Measurements from ENCODE around the gene FAM9C.

Gene FAM9C

GRCh38 chrX:13014111-13015096, 30.0 kb downstream of the FAM9C start:
- DNase-seq (ENCODE audit: low read depth), result no peak
- TF ChIP-seq CTCF (IDR thresholded peaks at IDR 0.05; ENCODE audit: control insufficient read depth, insufficient read depth, low read depth, low read length, missing control alignments), result no peak
- H3K4me3 ChIP-seq (ENCODE audit: control insufficient read depth, low read depth, low read length), result no peak overlapping the region

- no peak for TF ChIP-seq CTCF (IDR thresholded peaks at IDR 0.05; ENCODE audit: control insufficient read depth, insufficient read depth, low read depth, low read length, missing control alignments)
- no peak for DNase-seq (ENCODE audit: low read depth)
Measured at GRCh38 chrX:13013363-13014110, 30.9 kb downstream of the FAM9C start.

DNA sequence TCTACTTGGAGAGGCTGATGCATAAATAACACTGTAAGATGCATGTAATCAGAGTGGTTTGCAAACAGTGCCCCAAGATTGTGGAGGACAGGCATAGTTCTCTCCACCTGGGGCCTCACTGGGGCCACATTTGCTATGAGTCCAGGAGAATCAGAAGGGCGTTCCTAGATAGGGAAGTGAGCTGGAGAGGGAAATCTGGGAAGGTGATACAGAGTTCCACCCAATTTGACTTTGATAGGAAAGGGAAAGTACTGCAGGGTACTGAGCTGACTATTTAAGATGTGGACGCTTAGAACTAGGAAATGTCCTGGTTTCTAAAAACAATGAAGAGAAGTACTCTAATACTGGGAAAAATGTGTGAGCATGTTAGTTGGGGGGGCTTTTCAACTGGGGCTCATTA, 33.9 kb downstream of the FAM9C start:
- no peak for DNase-seq (ENCODE audit: low read depth)
- no peak overlapping the region for H3K4me3 ChIP-seq (ENCODE audit: control insufficient read depth, low read depth, low read length)
- no peak for TF ChIP-seq CTCF (IDR thresholded peaks at IDR 0.05; ENCODE audit: control insufficient read depth, insufficient read depth, low read depth, low read length, missing control alignments)

More at GRCh38 chrX:13013363-13014110, 30.9 kb downstream of the FAM9C start:
- H3K4me3 ChIP-seq (ENCODE audit: control insufficient read depth, low read depth, low read length), result no peak overlapping the region

GRCh38 chrX:13009844-13010243, 34.6 kb downstream of the FAM9C start:
- no peak overlapping the region for H3K4me3 ChIP-seq (ENCODE audit: control insufficient read depth, low read depth, low read length)
- DNase-seq (ENCODE audit: low read depth), result no peak
- no peak for TF ChIP-seq CTCF (IDR thresholded peaks at IDR 0.05; ENCODE audit: control insufficient read depth, insufficient read depth, low read depth, low read length, missing control alignments)

DNA sequence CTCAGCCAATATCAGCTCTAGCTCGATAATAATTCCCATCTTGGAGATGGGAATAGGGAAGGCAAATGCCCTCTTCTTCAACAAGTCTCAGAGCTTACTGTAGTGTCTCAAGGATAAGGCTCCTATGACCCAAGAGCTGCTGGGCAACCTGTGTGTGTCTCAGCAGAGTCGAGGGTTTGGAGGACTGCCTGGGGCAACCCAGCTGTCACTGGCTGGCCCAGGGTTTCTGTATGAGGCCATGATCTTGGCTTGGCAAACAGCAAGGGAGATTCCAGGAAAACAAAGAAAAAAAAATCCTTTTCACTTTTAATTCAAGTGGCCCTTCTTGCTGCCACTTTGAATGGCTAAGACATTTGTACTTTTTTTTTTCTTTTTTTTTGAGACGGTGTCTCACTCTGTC, 35.1 kb downstream of the FAM9C start:
- no peak for TF ChIP-seq CTCF (IDR thresholded peaks at IDR 0.05; ENCODE audit: control insufficient read depth, insufficient read depth, low read depth, low read length, missing control alignments)
- DNase-seq (ENCODE audit: low read depth), result no peak
- no peak overlapping the region for H3K4me3 ChIP-seq (ENCODE audit: control insufficient read depth, low read depth, low read length)

GRCh38 chrX:13008851-13009250, 35.6 kb downstream of the FAM9C start:
- no peak for TF ChIP-seq CTCF (IDR thresholded peaks at IDR 0.05; ENCODE audit: control insufficient read depth, insufficient read depth, low read depth, low read length, missing control alignments)
- DNase-seq (ENCODE audit: low read depth), result no peak
- H3K4me3 ChIP-seq (ENCODE audit: control insufficient read depth, low read depth, low read length), result no peak overlapping the region

Measured in AG09309 (cell line).